CD4-positive, alpha-beta memory T cell (primary cell): Measurements from ENCODE around the gene GJC1. TPM values are rescaled to one million over a fixed set of nuclear protein-coding genes. Genes with fewer than 3 reads are reported as not detected.

Experiments used
- CTCF ChIA-PET: fragments of 350-600 bp; sonication (Branson Sonifier 250); formaldehyde crosslinking; loops from one replicate; lab custom pipeline; 2021; ENCODE audit warnings: inconsistent platforms; ENCODE audit not compliant: partially characterized antibody; lab: Charles Lee
- POLR2A ChIA-PET: fragments of 350-600 bp; sonication (Branson Sonifier 250); formaldehyde crosslinking; loops from one replicate; lab custom pipeline; 2021; ENCODE audit not compliant: partially characterized antibody; lab: Charles Lee
- DNase-seq, 5 donors: peaks; one replicate each; pipeline versions ENCODE4 v3.0.0 to v3.0.0-alpha.2; 2020 to 2022; ENCODE audit warnings: mixed read lengths in 1 of 5
- H3K27ac ChIP-seq: one replicate; pipeline ENCODE4 v1.7.0; 2013; ENCODE audit warnings: low read depth, low read length
- H3K27me3 ChIP-seq: 2 replicates; pipeline ENCODE4 v1.7.0; 2013; ENCODE audit warnings: mild to moderate bottlenecking, low read length, moderate library complexity; ENCODE audit not compliant: insufficient read depth
- H3K36me3 ChIP-seq: 2 replicates; pipeline ENCODE4 v1.7.0; 2013; ENCODE audit warnings: mild to moderate bottlenecking, low read length, moderate library complexity; ENCODE audit not compliant: insufficient read depth
- H3K4me1 ChIP-seq: 2 replicates; pipeline ENCODE4 v1.7.0; 2013; ENCODE audit warnings: mild to moderate bottlenecking, low read length, moderate library complexity; ENCODE audit not compliant: insufficient read depth
- H3K4me3 ChIP-seq, 2 donors: one replicate each; pipeline ENCODE4 v1.7.0; 2013; ENCODE audit warnings: low read length in 2 of 2, mild to moderate bottlenecking in 1 of 2
- H3K9me3 ChIP-seq, 2 donors: one replicate each; pipeline ENCODE4 v1.7.0; 2013; ENCODE audit warnings: low read length in 2 of 2, control low read depth in 1 of 2; ENCODE audit not compliant: control insufficient read depth in 1 of 2
- H3K27ac Mint-ChIP-seq, 7 donors: one replicate each; pipeline ENCODE4 v1.8.0; 2020 to 2021; ENCODE audit warnings: mixed read lengths in 7 of 7, mild to moderate bottlenecking in 6 of 7, inconsistent platforms in 3 of 7, moderate library complexity in 3 of 7
- H3K27me3 Mint-ChIP-seq, 2 donors: one replicate each; pipeline ENCODE4 v1.8.0; 2020 to 2021; ENCODE audit warnings: mixed read lengths in 2 of 2
- H3K36me3 Mint-ChIP-seq, 2 donors: one replicate each; pipeline ENCODE4 v1.8.0; 2020 to 2021; ENCODE audit warnings: mixed read lengths in 2 of 2, inconsistent platforms in 1 of 2, mild to moderate bottlenecking in 1 of 2
- H3K4me1 Mint-ChIP-seq, 4 donors: one replicate each; pipeline ENCODE4 v1.8.0; 2020 to 2021; ENCODE audit warnings: mixed read lengths in 4 of 4, mild to moderate bottlenecking in 1 of 4
- H3K4me3 Mint-ChIP-seq, 8 donors: one replicate each; pipeline ENCODE4 v1.8.0; 2020 to 2021; ENCODE audit warnings: mixed read lengths in 8 of 8, mild to moderate bottlenecking in 7 of 8, moderate library complexity in 6 of 8, inconsistent platforms in 3 of 8
- H3K9me3 Mint-ChIP-seq, 8 donors: one replicate each; pipeline ENCODE4 v1.8.0; 2020 to 2021; ENCODE audit warnings: mixed read lengths in 8 of 8, mild to moderate bottlenecking in 5 of 8, inconsistent platforms in 3 of 8, moderate library complexity in 1 of 8
- intact Hi-C: fragments of 100-400 bp; cut with micrococcal nuclease; formaldehyde crosslinking; loops from one replicate; pipeline ENCODE4 v1.15.1; 2023
- polyA plus RNA-seq, 2 donors: library from polyadenylated mRNA; unstranded; fragments of 300-500 nt; fragmentation: Illumina TruSeq; gene quantifications; one replicate each; pipeline ENCODE4 v1.2.3, GENCODE V29; 2021
- total RNA-seq, 2 experiments: library from RNA; stranded (reverse); gene quantifications; one replicate each; pipeline ENCODE4 v1.2.3, GENCODE V29; 2021

GJC1 gene
- total and polyA plus RNA-seq, 4 experiments from 2014 or later, result not detected

GRCh38 chr17:44774271-44775135 lies 55.6 kb downstream of the GJC1 start:
- Mint-ChIP-seq H3K36me3 (no peaks in the 10 kb centered on the region), H3K4me3 (peak overlapping the region; percentile 88 to 97 (median 90)), H3K27ac (peak overlapping the region; percentile 66 to 89 (median 84)), H3K4me1 (peaks cover 5 to 21% (median 8%) of the 10 kb centered on the region in 4 donors), H3K27me3 (peaks cover 4 to 8% of the 10 kb centered on the region in 2 donors), H3K9me3 (no peaks in the 10 kb centered on the region)
- Histone ChIP-seq H3K27me3 (no peaks in the 10 kb centered on the region), H3K27ac (peak overlapping the region; percentile 30), H3K9me3 (no peaks in the 10 kb centered on the region), H3K36me3 (no peaks in the 10 kb centered on the region), H3K4me3 (peak overlapping the region; percentile 57 to 73), H3K4me1 (peaks cover 17% of the 10 kb centered on the region)
- intact Hi-C loops, result loop anchor here (1.0 to 5.0 kb wide), 9 partner anchors 91 to 423 kb away; partner anchors contain the start of genes C1QL1, EFTUD2, NMT1 and PLCD3
- DNase-seq, result peak; percentile 80 to 85 (median 82)
- ChIA-PET CTCF (interaction anchor here (0.7 to 11.7 kb wide), 7 partner anchors 22 to 361 kb away, joined by 3 to 263 read pairs (median 3); partner anchors contain the start of genes ACBD4 and HIGD1B), POLR2A (interaction anchor here (1.1 to 1.6 kb wide), 5 partner anchors 28 to 247 kb away, joined by 3 to 6 read pairs (median 5); no protein-coding TSS in a partner anchor)

DNA sequence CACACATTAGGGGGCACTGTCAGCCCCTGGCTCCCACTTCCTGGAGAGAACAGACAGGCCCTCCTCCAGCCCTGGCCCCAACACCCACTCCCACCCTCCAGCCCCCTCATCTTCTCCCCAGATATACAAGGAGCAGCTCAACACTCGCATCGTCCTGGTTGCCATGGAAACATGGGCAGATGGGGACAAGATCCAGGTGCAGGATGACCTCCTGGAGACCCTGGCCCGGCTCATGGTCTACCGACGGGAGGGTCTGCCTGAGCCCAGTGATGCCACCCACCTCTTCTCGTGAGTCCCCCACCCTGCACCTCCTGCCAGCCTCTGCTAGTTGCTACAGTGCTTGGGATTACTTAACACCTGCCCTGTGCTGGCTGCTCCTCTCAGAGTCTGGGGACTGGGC lies 56.9 kb downstream of the GJC1 start:
- Mint-ChIP-seq H3K9me3 (no peaks in the 10 kb centered on the region), H3K4me3 (no peak overlapping the region), H3K36me3 (no peaks in the 10 kb centered on the region), H3K27ac (no peak overlapping the region), H3K4me1 (peaks cover 4 to 16% (median 4%) of the 10 kb centered on the region in 4 donors), H3K27me3 (peaks cover 4 to 10% of the 10 kb centered on the region in 2 donors)
- intact Hi-C loops, result no loop called here
- H3K4me1 ChIP-seq, result peaks cover 8% of the 10 kb centered on the region
- H3K27me3 ChIP-seq, result no peaks in the 10 kb centered on the region
- POLR2A ChIA-PET, result interaction anchor here (0.7 to 1.5 kb wide), 2 partner anchors 92 to 126 kb away, joined by 3 read pairs; no protein-coding TSS in a partner anchor
- no peak overlapping the region for H3K27ac ChIP-seq
- no peak for DNase-seq
- no peak overlapping the region for H3K4me3 ChIP-seq
- CTCF ChIA-PET, result interaction anchor here (0.6 to 11.7 kb wide), 2 partner anchors 55 to 90 kb away, joined by 4 to 263 read pairs; no protein-coding TSS in a partner anchor
- no peaks in the 10 kb centered on the region for H3K36me3 ChIP-seq
- no peaks in the 10 kb centered on the region for H3K9me3 ChIP-seq

GRCh38 chr17:44772308-44773045 lies 57.6 kb downstream of the GJC1 start:
- Mint-ChIP-seq H3K27me3 (peaks cover 4 to 10% of the 10 kb centered on the region in 2 donors), H3K27ac (peak overlapping the region in 1 of 7 donors; percentile 51), H3K9me3 (no peaks in the 10 kb centered on the region), H3K4me3 (no peak overlapping the region), H3K36me3 (no peaks in the 10 kb centered on the region), H3K4me1 (peaks cover 4 to 16% (median 4%) of the 10 kb centered on the region in 4 donors)
- CTCF ChIA-PET, result interaction anchor here (0.6 to 11.7 kb wide), 2 partner anchors 54 to 91 kb away, joined by 4 to 263 read pairs; no protein-coding TSS in a partner anchor
- no peak overlapping the region for H3K4me3 ChIP-seq
- no peaks in the 10 kb centered on the region for H3K9me3 ChIP-seq
- no peak for DNase-seq
- no peaks in the 10 kb centered on the region for H3K36me3 ChIP-seq
- no peak overlapping the region for H3K27ac ChIP-seq
- H3K27me3 ChIP-seq, result no peaks in the 10 kb centered on the region
- H3K4me1 ChIP-seq, result peaks cover 8% of the 10 kb centered on the region
- intact Hi-C loops, result no loop called here
- POLR2A ChIA-PET, result interaction anchor here (0.7 to 1.5 kb wide), 2 partner anchors 92 to 126 kb away, joined by 3 read pairs; no protein-coding TSS in a partner anchor

DNA sequence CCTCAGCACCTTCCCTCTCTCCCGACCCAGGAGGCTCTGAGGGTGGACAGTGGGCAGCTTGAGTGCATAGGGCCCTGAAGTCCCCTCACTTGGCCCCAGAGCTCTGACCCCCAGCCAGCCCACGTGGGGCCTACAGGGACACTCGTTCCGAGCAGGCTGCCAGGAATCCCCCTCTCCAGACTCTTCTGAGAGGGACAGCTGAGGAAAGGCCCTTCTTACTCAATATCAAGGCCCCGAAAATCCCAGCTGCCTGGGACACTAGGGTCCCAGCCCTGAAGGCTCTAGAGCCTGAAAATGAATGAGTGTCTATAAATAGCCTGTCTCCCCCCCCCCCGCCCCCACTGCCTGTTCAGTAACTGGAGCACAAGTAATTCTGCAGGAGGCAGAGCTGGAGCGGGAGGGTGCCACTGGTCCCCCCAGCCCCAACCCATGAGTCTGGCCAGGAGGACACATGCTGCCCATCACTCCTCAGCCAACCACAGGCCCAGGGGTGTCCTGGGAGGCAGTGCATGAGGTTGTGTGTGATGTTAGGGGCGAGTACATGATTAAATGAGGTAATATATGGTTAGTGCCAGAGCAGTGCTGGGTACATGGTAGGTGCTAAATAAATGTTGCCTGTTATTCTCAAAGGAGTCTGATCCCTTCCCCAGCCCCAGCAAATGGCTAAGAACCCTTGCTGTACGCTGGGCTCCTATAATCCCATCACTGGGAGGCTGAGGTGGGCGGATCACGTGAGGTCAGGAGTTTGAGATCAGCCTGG lies 59.7 kb downstream of the GJC1 start:
- peaks cover 11 to 13% of the 10 kb centered on the region in 2 donors for H3K27me3 Mint-ChIP-seq
- POLR2A ChIA-PET, result interaction anchor here (0.6 kb wide), 1 partner anchor 583 kb away, joined by 3 read pairs; no protein-coding TSS in a partner anchor

GRCh38 chr17:44769647-44770084 lies 60.4 kb downstream of the GJC1 start:
- Mint-ChIP-seq H3K9me3 (no peaks in the 10 kb centered on the region), H3K4me3 (no peak overlapping the region), H3K27ac (no peak overlapping the region), H3K4me1 (peaks cover 0 to 2% (median under 1%) of the 10 kb centered on the region in 4 donors), H3K36me3 (no peaks in the 10 kb centered on the region), H3K27me3 (peaks cover 11 to 13% of the 10 kb centered on the region in 2 donors)
- Histone ChIP-seq H3K4me3 (no peak overlapping the region), H3K27ac (no peak overlapping the region), H3K4me1 (no peaks in the 10 kb centered on the region), H3K36me3 (no peaks in the 10 kb centered on the region), H3K27me3 (no peaks in the 10 kb centered on the region), H3K9me3 (no peaks in the 10 kb centered on the region)
- ChIA-PET CTCF (interaction anchor here (1.1 kb wide), 1 partner anchor 109 kb away, joined by 3 read pairs; no protein-coding TSS in a partner anchor), POLR2A (interaction anchor here (0.6 kb wide), 1 partner anchor 582 kb away, joined by 3 read pairs; no protein-coding TSS in a partner anchor)
- intact Hi-C loops, result loop anchor here (10.0 kb wide), 1 partner anchor 1155 kb away; no protein-coding TSS in a partner anchor
- no peak for DNase-seq

More for the DNA sequence above, 59.7 kb downstream of the GJC1 start:
- no peak overlapping the region for H3K27ac ChIP-seq
- Mint-ChIP-seq H3K27ac (no peak overlapping the region), H3K9me3 (no peaks in the 10 kb centered on the region), H3K4me3 (no peak overlapping the region), H3K4me1 (peaks cover 0 to 7% (median 1%) of the 10 kb centered on the region in 4 donors), H3K36me3 (no peaks in the 10 kb centered on the region)
- CTCF ChIA-PET, result interaction anchor here (1.1 to 11.7 kb wide), 2 partner anchors 93 to 108 kb away, joined by 3 to 263 read pairs; no protein-coding TSS in a partner anchor
- no peak for DNase-seq
- intact Hi-C loops, result no loop called here
- no peaks in the 10 kb centered on the region for H3K4me1 ChIP-seq
- no peak overlapping the region for H3K4me3 ChIP-seq
- no peaks in the 10 kb centered on the region for H3K9me3 ChIP-seq
- no peaks in the 10 kb centered on the region for H3K27me3 ChIP-seq
- no peaks in the 10 kb centered on the region for H3K36me3 ChIP-seq

DNA sequence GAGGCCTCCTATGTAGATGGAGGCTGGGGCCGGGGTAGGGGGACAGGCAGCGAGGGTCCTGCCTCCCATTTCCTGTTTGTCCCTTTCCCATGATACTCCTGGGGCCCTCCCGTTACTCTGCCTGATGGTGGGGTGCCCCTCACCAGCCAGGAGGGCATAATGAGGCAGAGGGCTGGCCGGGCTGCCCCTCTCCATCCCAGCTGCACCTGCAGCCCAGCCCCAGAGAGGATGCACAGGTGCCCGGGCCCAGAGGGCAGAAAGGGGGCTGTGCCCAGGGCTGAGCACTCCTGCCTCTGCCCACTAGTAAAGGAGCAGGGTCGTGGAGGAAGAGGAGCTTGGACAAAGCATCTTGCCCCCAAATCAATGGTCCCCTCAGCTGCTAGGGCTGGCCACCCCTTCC lies 60.9 kb downstream of the GJC1 start:
- no peaks in the 10 kb centered on the region for H3K9me3 Mint-ChIP-seq
- POLR2A ChIA-PET, result interaction anchor here (0.6 kb wide), 1 partner anchor 582 kb away, joined by 3 read pairs; no protein-coding TSS in a partner anchor
- H3K27ac ChIP-seq, result no peak overlapping the region
- no peaks in the 10 kb centered on the region for H3K27me3 ChIP-seq
- H3K4me1 Mint-ChIP-seq, result peaks cover 0 to 2% (median 0%) of the 10 kb centered on the region in 4 donors
- H3K4me3 ChIP-seq, result no peak overlapping the region
- no peaks in the 10 kb centered on the region for H3K9me3 ChIP-seq
- H3K36me3 ChIP-seq, result no peaks in the 10 kb centered on the region
- no peak for DNase-seq
- no peak overlapping the region for H3K27ac Mint-ChIP-seq
- peaks cover 11 to 13% of the 10 kb centered on the region in 2 donors for H3K27me3 Mint-ChIP-seq
- intact Hi-C loops, result loop anchor here (10.0 kb wide), 1 partner anchor 1154 kb away; no protein-coding TSS in a partner anchor
- H3K4me1 ChIP-seq, result no peaks in the 10 kb centered on the region
- CTCF ChIA-PET, result interaction anchor here (1.1 kb wide), 1 partner anchor 109 kb away, joined by 3 read pairs; no protein-coding TSS in a partner anchor
- H3K4me3 Mint-ChIP-seq, result no peak overlapping the region
- H3K36me3 Mint-ChIP-seq, result no peaks in the 10 kb centered on the region
